IMR-90 (cell line): ENCODE measurements around the gene UBXN2A. TPM values are rescaled to one million over a fixed set of nuclear protein-coding genes. Genes with fewer than 3 reads are reported as not detected.

Experiments used
- ATAC-seq: fragments of 200-7000 bp; cut with Tn5 transposase; 2 replicates; pipeline ENCODE4 v1.9.1; 2020; ENCODE audit warnings: low read depth, mild to moderate bottlenecking, moderate library complexity
- BruUV-seq: library from RNA; stranded (reverse); fragments of 400-500 nt; replicated peaks from 2 replicates; lab custom pipeline; 2021; lab: Mats Ljungman, UMichigan
- CTCF ChIA-PET: fragments of 300-600 bp; formaldehyde crosslinking; extraction: SDS; loops from one replicate; lab custom pipeline; 2021; ENCODE audit warnings: antibody characterized with exemption; lab: Yijun Ruan, JAX
- POLR2A ChIA-PET: fragments of 300-600 bp; sonication (Branson Sonifier 250); formaldehyde crosslinking; loops from one replicate; lab custom pipeline; 2022; ENCODE audit warnings: antibody characterized with exemption; ENCODE audit not compliant: unreplicated experiment; lab: Charles Lee
- DNase-seq: peaks from one replicate; pipeline ENCODE4 v3.0.0; 2013
- H2AFZ ChIP-seq: replicated peaks from 2 replicates; pipeline ENCODE3; 2013; ENCODE audit warnings: low read length, mild to moderate bottlenecking; ENCODE audit not compliant: poor library complexity
- H2AK5ac ChIP-seq: 2 replicates; pipeline ENCODE4 v1.6.1; 2013; ENCODE audit warnings: low read depth, low read length, inconsistent platforms
- H2AK9ac ChIP-seq: replicated peaks from 2 replicates; pipeline ENCODE3; 2013; ENCODE audit warnings: mild to moderate bottlenecking, low read depth, low read length, moderate library complexity; ENCODE audit not compliant: poor library complexity
- H2BK120ac ChIP-seq: 2 replicates; pipeline ENCODE4 v1.6.1; 2013; ENCODE audit warnings: low read depth, low read length, inconsistent platforms
- H2BK15ac ChIP-seq: 3 replicates; pipeline ENCODE4 v1.6.1; 2013; ENCODE audit warnings: low read depth, low read length, inconsistent platforms
- H2BK20ac ChIP-seq: 2 replicates; pipeline ENCODE4 v1.6.1; 2013; ENCODE audit warnings: low read depth, mild to moderate bottlenecking, inconsistent platforms, low read length, moderate library complexity
- H2BK5ac ChIP-seq: 2 replicates; pipeline ENCODE4 v1.6.1; 2013; ENCODE audit warnings: mild to moderate bottlenecking, low read depth, low read length, inconsistent platforms; ENCODE audit not compliant: poor library complexity, severe bottlenecking
- H3K14ac ChIP-seq: replicated peaks from 2 replicates; pipeline ENCODE4 v1.6.1; 2013; ENCODE audit warnings: low read depth, low read length, inconsistent platforms
- H3K18ac ChIP-seq: 2 replicates; pipeline ENCODE4 v1.6.1; 2013; ENCODE audit warnings: low read depth, low read length, control low read depth
- H3K23ac ChIP-seq: 2 replicates; pipeline ENCODE4 v1.6.1; 2013; ENCODE audit warnings: low read depth, low read length, inconsistent platforms
- H3K27ac ChIP-seq: 2 replicates; pipeline ENCODE4 v1.5.1; 2013; ENCODE audit warnings: mild to moderate bottlenecking, control low read depth, low read length; ENCODE audit not compliant: insufficient read depth
- H3K27me3 ChIP-seq: 2 replicates; pipeline ENCODE4 v1.6.1; 2013; ENCODE audit warnings: low read length; ENCODE audit not compliant: control insufficient read depth, insufficient read depth
- H3K36me3 ChIP-seq: 2 replicates; pipeline ENCODE4 v1.6.1; 2013; ENCODE audit warnings: low read length, mixed read lengths; ENCODE audit not compliant: control insufficient read depth, insufficient read depth
- H3K4ac ChIP-seq: 2 replicates; pipeline ENCODE4 v1.6.1; 2013; ENCODE audit warnings: low read depth, low read length, inconsistent platforms
- H3K4me1 ChIP-seq: 2 replicates; pipeline ENCODE4 v1.6.1; 2013; ENCODE audit warnings: low read length, mixed read lengths; ENCODE audit not compliant: control insufficient read depth, insufficient read depth
- H3K4me2 ChIP-seq: 2 replicates; pipeline ENCODE4 v1.6.1; 2013; ENCODE audit warnings: low read depth, mild to moderate bottlenecking, control low read depth, low read length, moderate library complexity
- H3K4me3 ChIP-seq: 2 replicates; pipeline ENCODE4 v1.5.1; 2013; ENCODE audit warnings: low read depth, mild to moderate bottlenecking, control low read depth, low read length, moderate library complexity; ENCODE audit not compliant: insufficient read depth
- H3K56ac ChIP-seq: 2 replicates; pipeline ENCODE4 v1.6.1; 2013; ENCODE audit warnings: low read length, inconsistent platforms; ENCODE audit not compliant: insufficient read depth; ENCODE audit errors: extremely low read depth
- H3K79me1 ChIP-seq, 2 experiments: 2 replicates each; pipeline ENCODE4 v1.6.1; 2013; ENCODE audit warnings: low read length in 2 of 2, inconsistent platforms in 1 of 2, low read depth in 1 of 2
- H3K9ac ChIP-seq: 2 replicates; pipeline ENCODE4 v1.6.1; 2013; ENCODE audit warnings: low read depth, low read length, control low read depth
- H3K9me1 ChIP-seq: 2 replicates; pipeline ENCODE4 v1.6.1; 2013; ENCODE audit warnings: low read length, inconsistent platforms; ENCODE audit not compliant: insufficient read depth
- H3K9me3 ChIP-seq: 2 replicates; pipeline ENCODE4 v1.6.1; 2013; ENCODE audit warnings: low read length; ENCODE audit not compliant: control insufficient read depth, insufficient read depth
- H4K20me1 ChIP-seq: 2 replicates; pipeline ENCODE4 v1.6.1; 2013; ENCODE audit warnings: low read length, inconsistent platforms; ENCODE audit not compliant: insufficient read depth
- H4K5ac ChIP-seq: 2 replicates; pipeline ENCODE4 v1.6.1; 2013; ENCODE audit warnings: mild to moderate bottlenecking, low read depth, low read length, control low read depth
- H4K8ac ChIP-seq, 2 experiments: 2 replicates each; pipeline ENCODE4 v1.6.1; 2013; ENCODE audit warnings: low read depth in 2 of 2, low read length in 2 of 2, control low read depth in 1 of 2, inconsistent platforms in 1 of 2
- H4K91ac ChIP-seq: 2 replicates; pipeline ENCODE4 v1.6.1; 2013; ENCODE audit warnings: low read depth, low read length, inconsistent platforms; ENCODE audit not compliant: insufficient read depth
- BHLHE40 ChIP-seq: fragments of 150-350 bp; IDR thresholded peaks from 2 replicates; pipeline ENCODE4 v1.6.1; 2016; ENCODE audit warnings: mild to moderate bottlenecking, low read depth, low read length
- CEBPB ChIP-seq: IDR thresholded peaks from 2 replicates; pipeline ENCODE4 v1.6.1; 2012; ENCODE audit warnings: low read depth, low read length, improper control_type of control experiment
- CHD1 ChIP-seq: IDR thresholded peaks from 2 replicates; pipeline ENCODE4 v1.6.1; 2012; ENCODE audit warnings: low read depth, low read length, improper control_type of control experiment
- ELK1 ChIP-seq: fragments of 150-350 bp; IDR thresholded peaks from 2 replicates; pipeline ENCODE4 v1.6.1; 2016; ENCODE audit warnings: low read depth, mild to moderate bottlenecking, low read length, moderate library complexity, borderline replicate concordance
- FOS ChIP-seq: fragments of 150-350 bp; IDR thresholded peaks from 2 replicates; pipeline ENCODE4 v1.6.1; 2016; ENCODE audit warnings: low read depth, low read length
- MAFK ChIP-seq: IDR thresholded peaks from 2 replicates; pipeline ENCODE4 v1.6.1; 2012; ENCODE audit warnings: low read depth, low read length, improper control_type of control experiment
- MAZ ChIP-seq: IDR thresholded peaks from 2 replicates; pipeline ENCODE4 v1.6.1; 2012; ENCODE audit warnings: low read depth, mild to moderate bottlenecking, low read length, improper control_type of control experiment, moderate library complexity, borderline replicate concordance
- MXI1 ChIP-seq: IDR thresholded peaks from 2 replicates; pipeline ENCODE4 v1.6.1; 2012; ENCODE audit warnings: low read depth, mild to moderate bottlenecking, low read length, moderate library complexity, borderline replicate concordance
- NFE2L2 ChIP-seq: fragments of 150-350 bp; IDR thresholded peaks from 2 replicates; pipeline ENCODE4 v1.6.1; 2016; ENCODE audit warnings: low read depth, mild to moderate bottlenecking, low read length
- POLR2A ChIP-seq: IDR thresholded peaks from 2 replicates; pipeline ENCODE4 v1.6.1; 2012; ENCODE audit warnings: mild to moderate bottlenecking, low read depth, low read length
- RAD21 ChIP-seq: IDR thresholded peaks from 2 replicates; pipeline ENCODE4 v1.6.1; 2012; ENCODE audit warnings: low read length, improper control_type of control experiment
- RCOR1 ChIP-seq: IDR thresholded peaks from 2 replicates; pipeline ENCODE4 v1.6.1; 2012; ENCODE audit warnings: mild to moderate bottlenecking, low read length, improper control_type of control experiment; ENCODE audit not compliant: insufficient replicate concordance
- RFX5 ChIP-seq: IDR thresholded peaks from 2 replicates; pipeline ENCODE4 v1.8.0; 2012; ENCODE audit warnings: low read depth, mild to moderate bottlenecking, low read length, moderate library complexity
- SMC3 ChIP-seq: fragments of 150-350 bp; IDR thresholded peaks from 2 replicates; pipeline ENCODE4 v1.6.1; 2016; ENCODE audit warnings: low read depth, mild to moderate bottlenecking, antibody characterized with exemption, low read length, moderate library complexity
- WGBS, 2 experiments: methylation state at CpG; one replicate each; pipeline versions ENCODE4 v1.1.5 to v1.1.7; 2013; ENCODE audit warnings: missing lambda C conversion rate in 2 of 2; ENCODE audit not compliant: insufficient read length in 1 of 2; ENCODE audit errors: extremely low coverage in 2 of 2; 5-methylcytosine and 5-hydroxymethylcytosine counted together
- dilution Hi-C: fragments of 300-500 bp; cut with HindIII; formaldehyde crosslinking; loops from one replicate; pipeline ENCODE4 v1.14.3; 2018; ENCODE audit warnings: low sequenced_read_pairs; ENCODE audit not compliant: unreplicated experiment
- in situ Hi-C: fragments of 300-500 bp; cut with MboI; formaldehyde crosslinking; loops from 3 replicates; pipeline ENCODE4 v1.14.3; 2019; ENCODE audit warnings: low sequenced_read_pairs, inconsistent platforms, mixed read lengths
- intact Hi-C: fragments of 100-400 bp; cut with micrococcal nuclease; formaldehyde crosslinking; loops from 2 replicates; pipeline ENCODE4 v1.10.0; 2022
- polyA plus RNA-seq, 3 experiments: library from polyadenylated mRNA; depleted of rRNA; stranded (reverse); fragments of >200 nt; gene quantifications; 2 replicates each; pipeline ENCODE4 v1.2.3, GENCODE V29; 2012; ENCODE audit warnings: low replicate concordance in 1 of 3
- total RNA-seq: library from RNA; depleted of rRNA; stranded (reverse); fragments of >200 nt; gene quantifications from 2 replicates; pipeline ENCODE4 v1.2.3, GENCODE V29; 2012
- TF ChIP-seq, protein P1 (sequence below): conservative IDR thresholded peaks from 2 replicates; pipeline ENCODE4 v1.5.1; 2012; ENCODE audit warnings: mild to moderate bottlenecking, low read depth, low read length, improper control_type of control experiment
- TF ChIP-seq, protein P2 (sequence below): fragments of 150-350 bp; IDR thresholded peaks from 2 replicates; pipeline ENCODE4 v1.6.1; 2017; ENCODE audit warnings: mild to moderate bottlenecking, antibody characterized with exemption, low read length, low read depth

Gene UBXN2A
- total and polyA plus RNA-seq, 2 of the 4 experiments (the other 2 are of a cell fraction) = 4.6 to 7.7 TPM

GRCh38 chr2:24022324-24022974, 82.2 kb downstream of the UBXN2A start:
- in situ Hi-C loops (no loop called here), dilution Hi-C loops (no loop called here), intact Hi-C loops (no loop called here)
- Histone ChIP-seq H4K8ac (no peak overlapping the region), H2AK9ac (no peak overlapping the region), H4K20me1 (no peaks in the 10 kb centered on the region; the same call in 1 of the 2 replicates), H2AFZ (no peak overlapping the region), H3K4me3 (no peak overlapping the region), H3K4me2 (no peak overlapping the region), H4K5ac (no peak overlapping the region), H3K4me1 (no peaks in the 10 kb centered on the region), H3K9me1 (0 out of 2 replicates have a peak, but pooled peaks cover 9% of the 10 kb centered on the region), H3K14ac (no peak overlapping the region), H2BK20ac (no peak overlapping the region), H3K4ac (no peak overlapping the region), H3K36me3 (peaks cover 11% of the 10 kb centered on the region), H3K18ac (no peak overlapping the region), H2BK5ac (no peak overlapping the region), H3K27me3 (no peaks in the 10 kb centered on the region), H3K56ac (no peak overlapping the region), H2BK120ac (no peak overlapping the region), H3K23ac (no peak overlapping the region), H3K79me1 (peaks cover 0 to 9% of the 10 kb centered on the region in 2 experiments; a peak in 2 of 4 replicates), H2BK15ac (no peak overlapping the region), H2AK5ac (no peak overlapping the region), H3K27ac (no peak overlapping the region), H4K91ac (no peak overlapping the region), H3K9ac (no peak overlapping the region), H3K9me3 (no peaks in the 10 kb centered on the region)
- TF ChIP-seq RCOR1 = no peak
- no peak for TF ChIP-seq MAFK
- TF ChIP-seq POLR2A = no peak
- no peak for TF ChIP-seq ELK1
- no peak for TF ChIP-seq SMC3
- no peak for TF ChIP-seq BHLHE40
- TF ChIP-seq RFX5 = no peak
- TF ChIP-seq CHD1 = no peak
- TF ChIP-seq, protein P1, sequence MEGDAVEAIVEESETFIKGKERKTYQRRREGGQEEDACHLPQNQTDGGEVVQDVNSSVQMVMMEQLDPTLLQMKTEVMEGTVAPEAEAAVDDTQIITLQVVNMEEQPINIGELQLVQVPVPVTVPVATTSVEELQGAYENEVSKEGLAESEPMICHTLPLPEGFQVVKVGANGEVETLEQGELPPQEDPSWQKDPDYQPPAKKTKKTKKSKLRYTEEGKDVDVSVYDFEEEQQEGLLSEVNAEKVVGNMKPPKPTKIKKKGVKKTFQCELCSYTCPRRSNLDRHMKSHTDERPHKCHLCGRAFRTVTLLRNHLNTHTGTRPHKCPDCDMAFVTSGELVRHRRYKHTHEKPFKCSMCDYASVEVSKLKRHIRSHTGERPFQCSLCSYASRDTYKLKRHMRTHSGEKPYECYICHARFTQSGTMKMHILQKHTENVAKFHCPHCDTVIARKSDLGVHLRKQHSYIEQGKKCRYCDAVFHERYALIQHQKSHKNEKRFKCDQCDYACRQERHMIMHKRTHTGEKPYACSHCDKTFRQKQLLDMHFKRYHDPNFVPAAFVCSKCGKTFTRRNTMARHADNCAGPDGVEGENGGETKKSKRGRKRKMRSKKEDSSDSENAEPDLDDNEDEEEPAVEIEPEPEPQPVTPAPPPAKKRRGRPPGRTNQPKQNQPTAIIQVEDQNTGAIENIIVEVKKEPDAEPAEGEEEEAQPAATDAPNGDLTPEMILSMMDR = no peak
- no peak for TF ChIP-seq MXI1
- TF ChIP-seq NFE2L2 = no peak
- TF ChIP-seq, protein P2, sequence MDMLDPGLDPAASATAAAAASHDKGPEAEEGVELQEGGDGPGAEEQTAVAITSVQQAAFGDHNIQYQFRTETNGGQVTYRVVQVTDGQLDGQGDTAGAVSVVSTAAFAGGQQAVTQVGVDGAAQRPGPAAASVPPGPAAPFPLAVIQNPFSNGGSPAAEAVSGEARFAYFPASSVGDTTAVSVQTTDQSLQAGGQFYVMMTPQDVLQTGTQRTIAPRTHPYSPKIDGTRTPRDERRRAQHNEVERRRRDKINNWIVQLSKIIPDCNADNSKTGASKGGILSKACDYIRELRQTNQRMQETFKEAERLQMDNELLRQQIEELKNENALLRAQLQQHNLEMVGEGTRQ = no peak
- TF ChIP-seq MAZ = no peak
- TF ChIP-seq FOS = no peak
- no peak for TF ChIP-seq RAD21
- no peak for TF ChIP-seq CEBPB
- no peak for ATAC-seq
- no peak for DNase-seq
- POLR2A ChIA-PET = no interaction called here
- WGBS, 2 experiments = 97% methylated on average over 10 of the region's 14 CpGs; no CpG with 5 or more reads in 1 of the 2 experiments
- BruUV-seq = no TSS peak
- CTCF ChIA-PET = no interaction called here
